Hepatocyte (in vitro differentiated cells): ENCODE measurements around the gene LY9. TPM values are rescaled to one million over a fixed set of nuclear protein-coding genes. Genes with fewer than 3 reads are reported as not detected.

ENCODE experiments used
- DNase-seq: peaks from one replicate; pipeline ENCODE4 v3.0.0-alpha.2; 2016; ENCODE audit warnings: low spot score
- H2AFZ ChIP-seq: fragments of 200-600 bp; sonication (generic); 2 replicates; pipeline ENCODE4 v1.6.0; 2016; ENCODE audit warnings: antibody characterized with exemption, mild to moderate bottlenecking
- H3K27ac ChIP-seq: fragments of 200-600 bp; sonication (generic); 2 replicates; pipeline ENCODE4 v1.5.1; 2016; ENCODE audit warnings: mild to moderate bottlenecking
- H3K27me3 ChIP-seq: fragments of 200-600 bp; sonication (generic); 2 replicates; pipeline ENCODE4 v1.6.1; 2016
- H3K36me3 ChIP-seq: fragments of 200-600 bp; sonication (generic); replicated peaks from 2 replicates; pipeline ENCODE4 v1.5.1; 2016; ENCODE audit warnings: low read depth; ENCODE audit not compliant: insufficient read depth
- H3K4me1 ChIP-seq: fragments of 200-600 bp; sonication (generic); 2 replicates; pipeline ENCODE4 v1.5.1; 2016; ENCODE audit warnings: mild to moderate bottlenecking, moderate library complexity; ENCODE audit not compliant: insufficient read depth
- H3K4me2 ChIP-seq: fragments of 200-600 bp; sonication (generic); 2 replicates; pipeline ENCODE4 v1.6.0; 2016
- H3K4me3 ChIP-seq: fragments of 200-600 bp; sonication (generic); 2 replicates; pipeline ENCODE4 v1.5.1; 2016; ENCODE audit warnings: mild to moderate bottlenecking
- H3K79me2 ChIP-seq: fragments of 200-600 bp; sonication (generic); 2 replicates; pipeline ENCODE4 v1.6.0; 2017; ENCODE audit warnings: mild to moderate bottlenecking
- H3K9me2 ChIP-seq: fragments of 200-600 bp; sonication (generic); replicated peaks from 2 replicates; pipeline ENCODE4 v1.6.0; 2017; ENCODE audit warnings: mild to moderate bottlenecking; ENCODE audit not compliant: insufficient read depth
- H3K9me3 ChIP-seq: fragments of 200-600 bp; sonication (generic); 2 replicates; pipeline ENCODE4 v1.5.1; 2016; ENCODE audit warnings: low read depth, mild to moderate bottlenecking
- H4K20me1 ChIP-seq: fragments of 200-600 bp; sonication (generic); 2 replicates; pipeline ENCODE4 v1.6.0; 2016; ENCODE audit warnings: mild to moderate bottlenecking; ENCODE audit not compliant: insufficient read depth, poor library complexity, severe bottlenecking
- CTCF ChIP-seq: fragments of 200-600 bp; sonication (generic); IDR thresholded peaks from 2 replicates; pipeline ENCODE4 v1.5.1; 2016; ENCODE audit warnings: antibody characterized with exemption, mild to moderate bottlenecking; ENCODE audit not compliant: poor library complexity
- EZH2 ChIP-seq: fragments of 200-600 bp; sonication (generic); IDR thresholded peaks from 2 replicates; pipeline ENCODE4 v1.6.1; 2016; ENCODE audit warnings: antibody characterized with exemption, mild to moderate bottlenecking, borderline replicate concordance
- EZH2phosphoT487 ChIP-seq: fragments of 200-600 bp; sonication (generic); IDR thresholded peaks from one replicate; pipeline ENCODE4 v1.6.1; 2018; ENCODE audit warnings: antibody characterized with exemption, mild to moderate bottlenecking, low read depth, moderate library complexity; ENCODE audit not compliant: unreplicated experiment, severe bottlenecking
- WGBS: methylation state at CpG from one replicate; pipeline ENCODE4 v1.1.6; 2016; ENCODE audit warnings: low lambda C conversion rate; ENCODE audit errors: missing lambda C conversion rate; 5-methylcytosine and 5-hydroxymethylcytosine counted together
- polyA plus RNA-seq: library from polyadenylated mRNA; unstranded; fragments of >200 nt; fragmentation: Nextera tagmentation; extraction: Ambion mirVana; gene quantifications from 2 replicates; pipeline ENCODE4 v1.2.1, GENCODE V29; 2016
- total RNA-seq: library from RNA; depleted of rRNA; stranded (reverse); fragments of >200 nt; gene quantifications from 2 replicates; pipeline ENCODE4 v1.2.3, GENCODE V29; 2014

The LY9 gene
- total and polyA plus RNA-seq, 2 experiments from 2014 or later = not detected

GRCh38 chr1:160858507-160858906, 62.5 kb downstream of the LY9 start:
- H3K9me3 ChIP-seq = no peaks in the 10 kb centered on the region
- H3K79me2 ChIP-seq = no peaks in the 10 kb centered on the region
- no peak overlapping the region for H3K4me3 ChIP-seq
- no peaks in the 10 kb centered on the region for H3K36me3 ChIP-seq
- no peaks in the 10 kb centered on the region for H3K27me3 ChIP-seq
- no peaks in the 10 kb centered on the region for H3K4me1 ChIP-seq
- H3K9me2 ChIP-seq = no peaks in the 10 kb centered on the region
- WGBS = 88% methylated on average over 3 of the region's 3 CpGs
- no peak overlapping the region for H3K27ac ChIP-seq
- no peak overlapping the region for H2AFZ ChIP-seq
- DNase-seq = no peak
- H3K4me2 ChIP-seq = no peak overlapping the region
- no peaks in the 10 kb centered on the region for H4K20me1 ChIP-seq
- TF ChIP-seq EZH2 (no peak), EZH2phosphoT487 (no peak), CTCF (no peak)

DNA sequence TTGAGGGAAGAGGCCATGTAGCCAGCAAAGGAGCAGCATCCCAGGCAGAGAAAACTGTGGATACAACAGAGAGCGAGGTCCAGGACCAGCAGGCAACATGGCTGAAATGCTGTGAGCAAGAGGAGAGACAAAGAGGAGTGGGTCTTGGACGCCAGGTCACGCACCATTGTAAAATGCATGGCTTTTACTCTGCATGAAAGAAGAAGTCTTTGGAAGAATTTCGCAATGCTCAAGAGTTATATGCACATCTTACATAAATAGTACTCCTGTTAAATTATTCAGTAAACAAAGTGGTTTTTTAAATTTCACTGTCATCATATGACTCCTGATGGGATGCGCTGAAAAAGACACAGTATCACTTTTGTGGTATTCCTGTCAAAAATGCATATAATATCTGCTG, 63.2 kb downstream of the LY9 start:
- no peak overlapping the region for H3K4me3 ChIP-seq
- H2AFZ ChIP-seq = no peak overlapping the region
- H4K20me1 ChIP-seq = no peaks in the 10 kb centered on the region
- no peaks in the 10 kb centered on the region for H3K9me2 ChIP-seq
- no peak overlapping the region for H3K27ac ChIP-seq
- H3K9me3 ChIP-seq = no peaks in the 10 kb centered on the region
- H3K36me3 ChIP-seq = no peaks in the 10 kb centered on the region
- no peaks in the 10 kb centered on the region for H3K4me1 ChIP-seq
- H3K27me3 ChIP-seq = no peaks in the 10 kb centered on the region
- DNase-seq = no peak
- 91% methylated on average over 5 of the region's 5 CpGs for WGBS
- TF ChIP-seq EZH2 (no peak), EZH2phosphoT487 (no peak), CTCF (no peak)
- no peak overlapping the region for H3K4me2 ChIP-seq
- H3K79me2 ChIP-seq = no peaks in the 10 kb centered on the region

DNA sequence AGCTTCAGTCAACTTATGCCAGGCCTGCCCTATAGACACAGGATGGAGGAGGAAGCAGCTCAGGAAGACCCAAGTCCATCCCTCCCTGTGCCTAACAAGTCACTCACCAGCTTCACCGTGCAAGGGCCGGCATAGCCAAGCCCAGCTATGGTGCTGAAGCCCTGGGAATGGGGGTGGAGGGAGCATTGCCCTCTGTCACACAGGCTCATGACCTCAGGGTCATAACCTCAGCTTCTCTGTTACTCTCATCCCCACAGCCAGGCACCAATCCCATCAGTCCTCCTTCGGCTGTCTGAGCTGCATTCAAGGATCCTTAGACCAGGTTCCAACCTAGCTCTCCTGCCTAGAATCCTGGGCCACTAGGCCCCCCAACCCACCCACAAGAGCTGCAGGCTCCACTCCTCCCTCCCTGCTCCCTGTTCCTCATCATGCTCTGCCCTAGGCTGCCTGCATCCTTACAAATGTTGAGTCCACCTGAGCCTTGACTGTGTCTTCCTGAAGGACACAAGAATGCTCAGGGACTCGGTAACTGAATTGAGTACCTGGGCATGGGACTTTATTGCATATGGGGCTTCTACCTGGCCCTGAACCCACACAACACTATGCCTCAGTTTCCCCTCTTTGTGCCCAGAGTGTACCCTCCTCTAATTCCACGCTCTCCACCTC, 65.0 kb downstream of the LY9 start:
- no peaks in the 10 kb centered on the region for H3K27me3 ChIP-seq
- WGBS = 92% methylated on average over 5 of the region's 5 CpGs
- no peak for DNase-seq

More for the DNA sequence above, 65.0 kb downstream of the LY9 start:
- Histone ChIP-seq H3K4me1 (peaks cover 10% of the 10 kb centered on the region), H3K27ac (no peak overlapping the region), H4K20me1 (no peaks in the 10 kb centered on the region), H3K9me2 (no peaks in the 10 kb centered on the region), H3K4me2 (no peak overlapping the region), H2AFZ (no peak overlapping the region), H3K36me3 (no peaks in the 10 kb centered on the region), H3K9me3 (no peaks in the 10 kb centered on the region), H3K4me3 (no peak overlapping the region), H3K79me2 (no peaks in the 10 kb centered on the region)
- TF ChIP-seq EZH2 (no peak), CTCF (no peak), EZH2phosphoT487 (no peak)
